AG04450 (cell line): ENCODE results near the gene C1R. TPM values are rescaled to one million over a fixed set of nuclear protein-coding genes. Genes with fewer than 3 reads are reported as not detected.

ENCODE experiments used
- CTCF ChIA-PET: fragments of 300-600, 350-600 bp; formaldehyde crosslinking; extraction: SDS; loops from one replicate; lab custom pipeline; 2022; ENCODE audit warnings: antibody characterized with exemption, inconsistent platforms; lab: Charles Lee
- POLR2A ChIA-PET: fragments of 350-600 bp; formaldehyde crosslinking; extraction: SDS; loops from one replicate; lab custom pipeline; 2021; ENCODE audit warnings: antibody characterized with exemption, inconsistent platforms; lab: Yijun Ruan, JAX
- DNase-seq: peaks from one replicate; pipeline ENCODE4 v3.0.0-alpha.2; 2011; ENCODE audit warnings: low read depth, low spot score
- H3K27ac ChIP-seq: one replicate; pipeline ENCODE4 v1.5.1; 2012; ENCODE audit warnings: low read depth, low read length, control low read depth
- H3K27me3 ChIP-seq: one replicate; pipeline ENCODE4 v1.6.0; 2012; ENCODE audit warnings: low read length; ENCODE audit not compliant: control insufficient read depth, insufficient read depth
- H3K4me3 ChIP-seq: 2 replicates; pipeline ENCODE4 v1.5.1; 2011; ENCODE audit warnings: mild to moderate bottlenecking, low read depth, low read length, control low read depth
- H3K9me3 ChIP-seq: 2 replicates; pipeline ENCODE4 v1.5.1; 2012; ENCODE audit warnings: low read length; ENCODE audit not compliant: control insufficient read depth, insufficient read depth
- CTCF ChIP-seq: IDR thresholded peaks from 2 replicates; pipeline ENCODE4 v1.5.1; 2011; ENCODE audit warnings: low read depth, low read length, control low read depth, inconsistent platforms
- polyA plus RNA-seq: library from polyadenylated mRNA; depleted of rRNA; stranded (reverse); fragments of >200 nt; gene quantifications from 2 replicates; pipeline ENCODE4 v1.2.3, GENCODE V29; 2011

C1R gene
- polyA plus RNA-seq, 1 experiment, result 617 TPM

- TF ChIP-seq CTCF, result no peak
- no peak for DNase-seq
- Histone ChIP-seq H3K27ac (no peak overlapping the region), H3K4me3 (no peak overlapping the region), H3K9me3 (no peaks in the 10 kb centered on the region; the same call in 1 of the 2 replicates), H3K27me3 (no peaks in the 10 kb centered on the region)
- ChIA-PET CTCF (no interaction called here), POLR2A (no interaction called here)
Measured at GRCh38 chr12:7072035-7072434, 20.2 kb downstream of the C1R start.

GRCh38 chr12:7069386-7069785 lies 22.9 kb downstream of the C1R start:
- no peak overlapping the region for H3K27ac ChIP-seq
- no peak for TF ChIP-seq CTCF
- ChIA-PET CTCF (interaction anchor here (1.0 to 1.7 kb wide), 4 partner anchors 8 to 105 kb away, joined by 3 to 5 read pairs (median 4); partner anchors contain the start of genes C1RL and C1S), POLR2A (no interaction called here)
- H3K4me3 ChIP-seq, result no peak overlapping the region
- DNase-seq, result no peak
- no peaks in the 10 kb centered on the region for H3K27me3 ChIP-seq
- no peaks in the 10 kb centered on the region; the same call in 1 of the 2 replicates for H3K9me3 ChIP-seq

- ChIA-PET CTCF (interaction anchor here (0.7 to 1.7 kb wide), 5 partner anchors 8 to 104 kb away, joined by 3 to 5 read pairs (median 4); partner anchors contain the start of genes C1RL and C1S), POLR2A (no interaction called here)
- Histone ChIP-seq H3K4me3 (no peak overlapping the region), H3K27ac (no peak overlapping the region), H3K9me3 (no peaks in the 10 kb centered on the region; the same call in 1 of the 2 replicates), H3K27me3 (no peaks in the 10 kb centered on the region)
- TF ChIP-seq CTCF, result no peak
- no peak for DNase-seq
Measured at GRCh38 chr12:7068994-7069346, 23.3 kb downstream of the C1R start.

GRCh38 chr12:7068240-7068993 lies 23.8 kb downstream of the C1R start:
- H3K9me3 ChIP-seq, result no peaks in the 10 kb centered on the region; the same call in 1 of the 2 replicates
- ChIA-PET CTCF (interaction anchor here (0.7 to 1.7 kb wide), 5 partner anchors 8 to 104 kb away, joined by 3 to 5 read pairs (median 4); partner anchors contain the start of gene C1RL), POLR2A (no interaction called here)
- no peak overlapping the region for H3K27ac ChIP-seq
- TF ChIP-seq CTCF, result no peak
- H3K27me3 ChIP-seq, result no peaks in the 10 kb centered on the region
- no peak overlapping the region for H3K4me3 ChIP-seq
- DNase-seq, result no peak

GRCh38 chr12:7067096-7067495 lies 25.1 kb downstream of the C1R start:
- H3K27ac ChIP-seq, result no peak overlapping the region
- H3K27me3 ChIP-seq, result no peaks in the 10 kb centered on the region
- H3K4me3 ChIP-seq, result no peak overlapping the region
- POLR2A ChIA-PET, result no interaction called here
- H3K9me3 ChIP-seq, result no peaks in the 10 kb centered on the region; the same call in 1 of the 2 replicates
- CTCF ChIA-PET, result interaction anchor here (1.0 kb wide), 1 partner anchor 42 kb away, joined by 3 read pairs; the partner anchor contains the start of gene C1RL
- no peak for TF ChIP-seq CTCF
- DNase-seq, result no peak
